Body of pancreas (tissue), 4 donors: ENCODE measurements around the gene GPC1. TPM values are rescaled to one million over a fixed set of nuclear protein-coding genes. Genes with fewer than 3 reads are reported as not detected.
A peak's percentile ranks its signal among the peaks of the same experiment; 100 is the strongest.

Experiments
- ATAC-seq: fragments of 150-250 bp; one replicate; pipeline ENCODE4 v1.9.1; 2016
- DNase-seq, 4 donors: peaks; one replicate each; pipeline ENCODE4 v3.0.0-alpha.2; 2019
- H3K27ac ChIP-seq, 4 donors: fragments of 200-600 bp; sonication (generic); 1 replicate in 3 of 4; 2 replicates in 1 of 4; pipeline versions ENCODE4 v1.5.1 to v1.6.1; 2016 to 2019; ENCODE audit warnings: mild to moderate bottlenecking in 1 of 4, mixed read lengths in 1 of 4, moderate library complexity in 1 of 4
- H3K27me3 ChIP-seq, 2 donors: fragments of 200-600 bp; sonication (generic); one replicate each; pipeline ENCODE4 v1.6.0; 2016; ENCODE audit warnings: mild to moderate bottlenecking in 1 of 2
- H3K36me3 ChIP-seq, 2 donors: fragments of 200-600 bp; sonication (generic); replicated peaks in 1 of 2; 2 replicates each; pipeline ENCODE4 v1.5.1; 2016; ENCODE audit warnings: low read depth in 2 of 2; ENCODE audit not compliant: insufficient read depth in 1 of 2
- H3K4me1 ChIP-seq: fragments of 200-600 bp; sonication (generic); one replicate; pipeline ENCODE4 v1.6.0; 2016
- H3K4me3 ChIP-seq, 2 donors: fragments of 200-600 bp; sonication (generic); 1 replicate in 1 of 2; 2 replicates in 1 of 2; pipeline ENCODE4 v1.5.1; 2016 to 2019
- H3K9me3 ChIP-seq, 3 donors: fragments of 200-600 bp; sonication (generic); 1 replicate in 2 of 3; 2 replicates in 1 of 3; pipeline ENCODE4 v1.5.1; 2016
- POLR2A ChIP-seq, 3 donors: fragments of 450-650 bp; IDR thresholded peaks; one replicate each; pipeline ENCODE4 v1.6.1; 2016; ENCODE audit warnings: antibody characterized with exemption in 3 of 3, mild to moderate bottlenecking in 2 of 3
- WGBS, 2 donors: methylation state at CpG; one replicate each; pipeline ENCODE4 v1.1.5; 2017; 5-methylcytosine and 5-hydroxymethylcytosine counted together
- intact Hi-C: fragments of 100-400 bp; cut with DNase I; formaldehyde crosslinking; loops from one replicate; pipeline ENCODE4 v1.15.1; 2023
- total RNA-seq, 2 donors: library from RNA; depleted of rRNA; stranded (reverse); fragments of >200 nt; gene quantifications; one replicate each; pipeline ENCODE4 v1.1.0, GENCODE V29; 2016
- TF ChIP-seq, protein P1 (sequence below), 7 experiments: fragments of 450-650 bp in 4 of 7; fragments of 200-600 bp in 3 of 7; sonication (generic) in 3 of 7; IDR thresholded peaks; one replicate each; pipeline ENCODE4 v1.5.1; 2016 to 2019; ENCODE audit warnings: antibody characterized with exemption in 7 of 7

The GPC1 gene
- total RNA-seq, 2 donors from 2014 or later = 23.3 to 30.7 TPM

GRCh38 chr2:240458900-240459391, 23.5 kb downstream of the GPC1 start:
- WGBS, 2 donors = 93 to 94% methylated on average over 11 to 18 of the region's 18 CpGs
- DNase-seq = peak in 1 of 4 donors; percentile 11
- H3K27ac ChIP-seq = no peak overlapping the region
- intact Hi-C loops = no loop called here
- no peak for ATAC-seq
- H3K27me3 ChIP-seq = no peaks in the 10 kb centered on the region
- peaks cover 16% of the 10 kb centered on the region for H3K4me1 ChIP-seq
- H3K9me3 ChIP-seq = no peaks in the 10 kb centered on the region
- no peak overlapping the region for H3K4me3 ChIP-seq
- no peak for TF ChIP-seq POLR2A (IDR thresholded peaks at IDR 0.05)
- TF ChIP-seq, protein P1, sequence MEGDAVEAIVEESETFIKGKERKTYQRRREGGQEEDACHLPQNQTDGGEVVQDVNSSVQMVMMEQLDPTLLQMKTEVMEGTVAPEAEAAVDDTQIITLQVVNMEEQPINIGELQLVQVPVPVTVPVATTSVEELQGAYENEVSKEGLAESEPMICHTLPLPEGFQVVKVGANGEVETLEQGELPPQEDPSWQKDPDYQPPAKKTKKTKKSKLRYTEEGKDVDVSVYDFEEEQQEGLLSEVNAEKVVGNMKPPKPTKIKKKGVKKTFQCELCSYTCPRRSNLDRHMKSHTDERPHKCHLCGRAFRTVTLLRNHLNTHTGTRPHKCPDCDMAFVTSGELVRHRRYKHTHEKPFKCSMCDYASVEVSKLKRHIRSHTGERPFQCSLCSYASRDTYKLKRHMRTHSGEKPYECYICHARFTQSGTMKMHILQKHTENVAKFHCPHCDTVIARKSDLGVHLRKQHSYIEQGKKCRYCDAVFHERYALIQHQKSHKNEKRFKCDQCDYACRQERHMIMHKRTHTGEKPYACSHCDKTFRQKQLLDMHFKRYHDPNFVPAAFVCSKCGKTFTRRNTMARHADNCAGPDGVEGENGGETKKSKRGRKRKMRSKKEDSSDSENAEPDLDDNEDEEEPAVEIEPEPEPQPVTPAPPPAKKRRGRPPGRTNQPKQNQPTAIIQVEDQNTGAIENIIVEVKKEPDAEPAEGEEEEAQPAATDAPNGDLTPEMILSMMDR (IDR thresholded peaks at IDR 0.05) = no peak
- peaks cover 0 to 1% of the 10 kb centered on the region in 2 donors for H3K36me3 ChIP-seq

DNA sequence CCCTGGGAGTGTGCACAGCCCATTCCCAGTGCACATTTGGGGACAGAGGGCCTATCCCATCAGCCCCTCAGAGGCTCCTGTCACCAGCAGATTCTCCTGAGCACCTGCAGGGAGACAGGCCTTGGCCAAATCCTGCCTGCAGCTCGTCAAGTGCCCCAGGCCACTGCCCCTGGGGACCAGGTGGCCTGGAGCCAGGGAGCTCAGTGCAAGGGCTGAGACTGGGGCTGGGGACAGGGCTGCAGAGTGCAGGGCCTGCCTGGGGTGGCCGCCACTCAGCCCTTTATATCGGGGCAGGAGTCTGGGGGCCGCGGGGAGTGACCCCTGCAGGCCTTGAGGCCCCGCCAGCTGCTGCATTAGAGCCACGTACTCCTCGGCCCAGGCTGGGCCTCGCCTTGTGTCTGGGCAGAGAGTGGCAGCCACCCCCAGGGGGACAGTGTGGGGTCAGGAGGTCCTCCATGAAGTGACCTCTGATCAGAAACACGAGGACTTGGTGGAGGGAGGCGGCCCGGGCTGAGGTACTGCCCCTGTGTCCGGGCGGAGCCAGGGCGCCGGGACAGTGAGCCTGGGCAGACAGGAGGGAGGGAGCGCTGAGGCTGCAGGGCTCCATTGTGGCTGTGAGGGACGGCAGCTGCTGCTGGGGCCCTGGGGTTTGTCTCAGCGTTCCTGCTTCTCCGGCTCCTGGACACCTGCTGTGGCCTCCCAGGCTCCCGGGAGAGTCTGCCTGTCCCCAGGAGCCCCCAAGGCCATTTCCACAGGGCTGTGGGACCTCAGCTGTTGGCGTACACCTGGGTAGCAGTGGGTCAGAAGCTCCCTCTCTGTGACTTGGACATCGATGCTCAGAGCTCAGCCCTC, 24.2 kb downstream of the GPC1 start:
- DNase-seq (peak in 2 of 4 donors; percentile 6 to 19), ATAC-seq (no peak)
- no peaks in the 10 kb centered on the region for H3K9me3 ChIP-seq
- H3K36me3 ChIP-seq = peaks cover 0 to 2% of the 10 kb centered on the region in 2 donors
- H3K4me3 ChIP-seq = no peak overlapping the region
- peaks cover 13% of the 10 kb centered on the region for H3K4me1 ChIP-seq
- 54 to 64% methylated on average over 5 to 23 of the region's 23 CpGs for WGBS, 2 donors
- intact Hi-C loops = no loop called here
- TF ChIP-seq, protein P1 (IDR thresholded peaks at IDR 0.05) = no peak
- TF ChIP-seq POLR2A (IDR thresholded peaks at IDR 0.05) = no peak
- H3K27ac ChIP-seq = no peak overlapping the region
- no peaks in the 10 kb centered on the region for H3K27me3 ChIP-seq

DNA sequence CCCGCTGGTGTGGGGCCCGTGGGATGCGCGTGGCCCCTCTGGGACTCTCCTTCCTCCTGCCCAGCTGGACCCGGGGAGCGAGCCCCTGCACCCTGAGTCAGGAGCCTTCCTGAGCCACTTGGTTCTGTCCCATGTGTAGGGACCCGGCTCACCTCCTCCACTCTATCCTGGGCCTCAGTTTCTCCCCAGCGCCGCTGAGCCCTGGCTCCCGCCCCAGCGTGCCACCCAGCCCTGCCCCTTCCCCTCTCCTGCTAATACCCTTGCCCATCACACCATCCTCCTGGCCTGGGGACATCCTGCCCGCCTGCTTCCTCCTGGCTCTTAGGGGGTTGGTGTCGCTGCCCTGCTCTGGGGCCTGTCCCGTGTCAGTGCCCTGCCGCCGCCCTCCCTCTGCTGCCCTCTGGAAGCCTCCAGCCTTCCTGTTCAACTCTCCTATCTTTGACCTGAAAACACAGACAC, 24.8 kb downstream of the GPC1 start:
- H3K36me3 ChIP-seq = peaks cover 0 to 2% of the 10 kb centered on the region in 2 donors
- DNase-seq (peak in 2 of 4 donors; percentile 9 to 10), ATAC-seq (no peak)
- H3K27ac ChIP-seq = no peak overlapping the region
- no peak overlapping the region for H3K4me3 ChIP-seq
- no peaks in the 10 kb centered on the region for H3K27me3 ChIP-seq
- peaks cover 6% of the 10 kb centered on the region for H3K4me1 ChIP-seq
- H3K9me3 ChIP-seq = no peaks in the 10 kb centered on the region
- no peak for TF ChIP-seq POLR2A (IDR thresholded peaks at IDR 0.05)
- TF ChIP-seq, protein P1 (IDR thresholded peaks at IDR 0.05) = no peak
- 91 to 93% methylated on average over 12 to 14 of the region's 16 CpGs for WGBS, 2 donors
- intact Hi-C loops = no loop called here

DNA sequence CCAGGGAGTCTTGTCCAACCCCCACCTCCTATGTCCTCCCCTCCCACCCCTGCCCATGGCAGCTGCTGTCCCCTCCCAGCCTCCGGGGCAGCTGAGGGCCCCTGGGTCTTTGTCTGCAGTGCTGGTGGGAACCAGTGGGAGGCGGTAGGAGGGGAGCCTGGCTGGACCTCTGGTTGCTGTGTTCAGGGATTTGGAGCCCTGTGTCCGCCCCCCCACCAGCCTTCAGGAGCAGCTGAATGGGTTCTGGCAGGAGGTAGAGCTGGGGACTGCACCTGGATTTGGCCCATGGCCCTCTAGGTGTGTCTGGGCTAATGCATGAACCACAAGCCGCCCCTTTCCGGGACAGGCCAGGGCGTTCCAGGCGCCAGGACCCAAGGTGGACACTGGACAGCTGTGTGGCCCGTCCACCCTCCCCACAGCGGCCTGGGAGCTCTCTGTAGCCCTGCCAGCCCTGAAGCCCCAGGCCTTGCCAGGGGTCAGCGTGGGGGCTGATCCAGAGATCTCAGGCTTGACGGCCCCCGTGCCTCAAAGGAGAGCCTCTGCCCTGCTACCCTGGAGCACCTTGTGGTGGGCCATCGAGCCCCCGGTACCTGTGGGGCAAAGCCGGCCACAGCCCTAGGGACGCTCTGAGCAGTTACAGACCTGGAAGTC, 25.4 kb downstream of the GPC1 start:
- DNase-seq (peak in 3 of 4 donors; percentile 4 to 10 (median 9)), ATAC-seq (no peak)
- Histone ChIP-seq H3K9me3 (no peaks in the 10 kb centered on the region), H3K4me3 (no peak overlapping the region), H3K4me1 (peaks cover under 1% of the 10 kb centered on the region), H3K27ac (no peak overlapping the region), H3K27me3 (no peaks in the 10 kb centered on the region), H3K36me3 (peaks cover 0 to 2% of the 10 kb centered on the region in 2 donors)
- 89 to 90% methylated on average over 3 to 13 of the region's 16 CpGs for WGBS, 2 donors
- TF ChIP-seq POLR2A (IDR thresholded peaks at IDR 0.05) = no peak
- TF ChIP-seq, protein P1 (IDR thresholded peaks at IDR 0.05) = no peak
- intact Hi-C loops = no loop called here
